Activated naive CD8-positive, alpha-beta T cell treated with anti-CD3 and anti-CD28 coated beads, Interleukin-2, amount 50 U/mL, for 24 hours (primary cell): Measurements from ENCODE around the gene GULP1.
A peak's percentile ranks its signal among the peaks of the same experiment; 100 is the strongest.
"Not testable (repeated sequence)": the region's sequence is repeated elsewhere in the genome, so short reads cannot be mapped to it uniquely, and the experiment has no call there.

Source experiments
- ATAC-seq: fragments of 150-1000 bp; cut with Tn5 transposase; one replicate; pipeline ENCODE4 v1.10.0; 2021
- DNase-seq: peaks from one replicate; pipeline ENCODE4 v3.0.0; 2021
- H3K27ac Mint-ChIP-seq: one replicate; pipeline ENCODE4 v1.8.0; 2021; ENCODE audit warnings: mild to moderate bottlenecking, mixed read lengths
- H3K27me3 Mint-ChIP-seq: one replicate; pipeline ENCODE4 v1.8.0; 2021; ENCODE audit warnings: mixed read lengths
- H3K36me3 Mint-ChIP-seq: one replicate; pipeline ENCODE4 v1.8.0; 2021; ENCODE audit warnings: low read depth, mixed read lengths
- H3K4me1 Mint-ChIP-seq: one replicate; pipeline ENCODE4 v1.8.0; 2021; ENCODE audit warnings: mixed read lengths
- H3K4me3 Mint-ChIP-seq: one replicate; pipeline ENCODE4 v1.8.0; 2021; ENCODE audit warnings: mild to moderate bottlenecking, moderate library complexity, mixed read lengths
- H3K9me3 Mint-ChIP-seq: one replicate; pipeline ENCODE4 v1.8.0; 2021; ENCODE audit warnings: mixed read lengths

GULP1 gene

GRCh38 chr2:188279093-188279445 lies 12.6 kb upstream of the GULP1 start:
- Mint-ChIP-seq H3K36me3 (no peaks in the 10 kb centered on the region), H3K9me3 (no peaks in the 10 kb centered on the region), H3K4me3 (no peak overlapping the region), H3K27me3 (no peaks in the 10 kb centered on the region), H3K4me1 (no peaks in the 10 kb centered on the region), H3K27ac (no peak overlapping the region)
- no peak for DNase-seq
- no peak for ATAC-seq

- no peak for ATAC-seq
- Mint-ChIP-seq H3K9me3 (no peaks in the 10 kb centered on the region), H3K4me1 (no peaks in the 10 kb centered on the region), H3K27me3 (no peaks in the 10 kb centered on the region), H3K36me3 (no peaks in the 10 kb centered on the region), H3K27ac (no peak overlapping the region), H3K4me3 (no peak overlapping the region)
- no peak for DNase-seq
Measured at GRCh38 chr2:188280811-188281222, 10.9 kb upstream of the GULP1 start.

- DNase-seq (no peak), ATAC-seq (no peak)
- no peaks in the 10 kb centered on the region for H3K27me3 Mint-ChIP-seq
- peaks cover 2% of the 10 kb centered on the region for H3K9me3 Mint-ChIP-seq
- no peak overlapping the region for H3K27ac Mint-ChIP-seq
- no peaks in the 10 kb centered on the region for H3K36me3 Mint-ChIP-seq
- no peak overlapping the region for H3K4me3 Mint-ChIP-seq
- H3K4me1 Mint-ChIP-seq = no peaks in the 10 kb centered on the region
Measured at GRCh38 chr2:188282907-188283306, 8.8 kb upstream of the GULP1 start.

GRCh38 chr2:188284251-188284650 lies 7.4 kb upstream of the GULP1 start:
- not testable (repeated sequence) for H3K4me3 Mint-ChIP-seq, H3K4me1 Mint-ChIP-seq, H3K27me3 Mint-ChIP-seq, H3K36me3 Mint-ChIP-seq, H3K9me3 Mint-ChIP-seq, ATAC-seq, H3K27ac Mint-ChIP-seq, DNase-seq

- Mint-ChIP-seq H3K27me3 (no peaks in the 10 kb centered on the region), H3K4me1 (no peaks in the 10 kb centered on the region), H3K9me3 (peaks cover 5% of the 10 kb centered on the region), H3K36me3 (no peaks in the 10 kb centered on the region), H3K27ac (no peak overlapping the region), H3K4me3 (no peak overlapping the region)
- no peak for ATAC-seq
- DNase-seq = no peak
Measured at GRCh38 chr2:188285049-188285448, 6.6 kb upstream of the GULP1 start.

GRCh38 chr2:188285774-188286173 lies 5.9 kb upstream of the GULP1 start:
- no peak for ATAC-seq
- Mint-ChIP-seq H3K36me3 (no peaks in the 10 kb centered on the region), H3K27ac (no peak overlapping the region), H3K27me3 (peaks cover 5% of the 10 kb centered on the region), H3K4me3 (no peak overlapping the region), H3K4me1 (no peaks in the 10 kb centered on the region), H3K9me3 (peaks cover 5% of the 10 kb centered on the region)
- no peak for DNase-seq

GRCh38 chr2:188291142-188291616 lies 495 bp upstream of the GULP1 start:
- Mint-ChIP-seq H3K4me3 (peak overlapping the region; percentile 36), H3K27ac (no peak overlapping the region), H3K4me1 (peaks cover 6% of the 10 kb centered on the region), H3K9me3 (peaks cover 5% of the 10 kb centered on the region), H3K27me3 (peaks cover 35% of the 10 kb centered on the region), H3K36me3 (no peaks in the 10 kb centered on the region)
- ATAC-seq (no peak), DNase-seq (no peak)

GRCh38 chr2:188292348-188293239 lies 920 bp downstream of the GULP1 start:
- H3K9me3 Mint-ChIP-seq = peaks cover 5% of the 10 kb centered on the region
- ATAC-seq = no peak
- H3K36me3 Mint-ChIP-seq = no peaks in the 10 kb centered on the region
- no peak overlapping the region for H3K27ac Mint-ChIP-seq
- no peak for DNase-seq
- H3K4me1 Mint-ChIP-seq = peaks cover 6% of the 10 kb centered on the region
- H3K4me3 Mint-ChIP-seq = peak overlapping the region; percentile 17
- peaks cover 35% of the 10 kb centered on the region for H3K27me3 Mint-ChIP-seq

- Mint-ChIP-seq H3K9me3 (no peaks in the 10 kb centered on the region), H3K36me3 (no peaks in the 10 kb centered on the region), H3K27ac (no peak overlapping the region), H3K4me3 (no peak overlapping the region), H3K27me3 (peaks cover 35% of the 10 kb centered on the region), H3K4me1 (peaks cover 6% of the 10 kb centered on the region)
- no peak for DNase-seq
- no peak for ATAC-seq
Measured at GRCh38 chr2:188293601-188294351, 2.1 kb downstream of the GULP1 start.

GRCh38 chr2:188294352-188294926 lies 2.8 kb downstream of the GULP1 start:
- H3K27ac Mint-ChIP-seq = no peak overlapping the region
- peaks cover 6% of the 10 kb centered on the region for H3K4me1 Mint-ChIP-seq
- ATAC-seq (no peak), DNase-seq (no peak)
- H3K27me3 Mint-ChIP-seq = peaks cover 35% of the 10 kb centered on the region
- H3K4me3 Mint-ChIP-seq = no peak overlapping the region
- H3K36me3 Mint-ChIP-seq = no peaks in the 10 kb centered on the region
- no peaks in the 10 kb centered on the region for H3K9me3 Mint-ChIP-seq

- no peak overlapping the region for H3K27ac Mint-ChIP-seq
- ATAC-seq (no peak), DNase-seq (no peak)
- no peaks in the 10 kb centered on the region for H3K36me3 Mint-ChIP-seq
- H3K27me3 Mint-ChIP-seq = peaks cover 38% of the 10 kb centered on the region
- H3K4me1 Mint-ChIP-seq = peaks cover 6% of the 10 kb centered on the region
- H3K9me3 Mint-ChIP-seq = no peaks in the 10 kb centered on the region
- H3K4me3 Mint-ChIP-seq = no peak overlapping the region
Measured at GRCh38 chr2:188295067-188295685, 3.5 kb downstream of the GULP1 start.

- ATAC-seq = no peak
- peaks cover 15% of the 10 kb centered on the region for H3K27me3 Mint-ChIP-seq
- no peaks in the 10 kb centered on the region for H3K4me1 Mint-ChIP-seq
- no peaks in the 10 kb centered on the region for H3K36me3 Mint-ChIP-seq
- H3K4me3 Mint-ChIP-seq = no peak overlapping the region
- no peaks in the 10 kb centered on the region for H3K9me3 Mint-ChIP-seq
- DNase-seq = no peak
- H3K27ac Mint-ChIP-seq = no peak overlapping the region
Measured at GRCh38 chr2:188297978-188298377, 6.3 kb downstream of the GULP1 start.

- H3K27me3 Mint-ChIP-seq, H3K4me3 Mint-ChIP-seq, DNase-seq, H3K9me3 Mint-ChIP-seq, H3K4me1 Mint-ChIP-seq, H3K27ac Mint-ChIP-seq, H3K36me3 Mint-ChIP-seq: not testable (repeated sequence)
- peak; percentile 20 for ATAC-seq
Measured at GRCh38 chr2:188298937-188299371, 7.3 kb downstream of the GULP1 start.

- Mint-ChIP-seq H3K27me3 (peaks cover 3% of the 10 kb centered on the region), H3K4me3 (no peak overlapping the region), H3K36me3 (no peaks in the 10 kb centered on the region), H3K4me1 (no peaks in the 10 kb centered on the region), H3K9me3 (no peaks in the 10 kb centered on the region), H3K27ac (no peak overlapping the region)
- DNase-seq (no peak), ATAC-seq (no peak)
Measured at GRCh38 chr2:188303363-188304031, 11.8 kb downstream of the GULP1 start.
